Mucosa of stomach (tissue), 1 donor: ENCODE data around the gene USP13.
"Not testable (repeated sequence)": the region's sequence is repeated elsewhere in the genome, so short reads cannot be mapped to it uniquely, and the experiment has no call there.

ENCODE experiments used
- H3K27me3 ChIP-seq: one replicate; pipeline ENCODE4 v1.7.0; 2013; ENCODE audit warnings: mild to moderate bottlenecking, low read length; ENCODE audit not compliant: control insufficient read depth, insufficient read depth
- H3K36me3 ChIP-seq: one replicate; pipeline ENCODE4 v1.7.0; 2013; ENCODE audit warnings: low read length; ENCODE audit not compliant: control insufficient read depth, insufficient read depth
- H3K4me1 ChIP-seq: one replicate; pipeline ENCODE4 v1.7.0; 2013; ENCODE audit warnings: mild to moderate bottlenecking, low read length; ENCODE audit not compliant: control insufficient read depth, insufficient read depth
- H3K4me3 ChIP-seq: one replicate; pipeline ENCODE4 v1.7.0; 2013; ENCODE audit warnings: low read length
- H3K9ac ChIP-seq: one replicate; pipeline ENCODE4 v1.7.0; 2013; ENCODE audit warnings: mild to moderate bottlenecking, low read length, moderate library complexity
- H3K9me3 ChIP-seq: one replicate; pipeline ENCODE4 v1.7.0; 2013; ENCODE audit warnings: mild to moderate bottlenecking, low read length, moderate library complexity; ENCODE audit not compliant: control insufficient read depth
- donor health status: Pancreatic carcinoma.

Gene USP13

GRCh38 chr3:179682426-179683080 lies 29.7 kb downstream of the USP13 start:
- Histone ChIP-seq H3K9me3 (no peaks in the 10 kb centered on the region), H3K4me1 (peaks cover 5% of the 10 kb centered on the region), H3K27me3 (no peaks in the 10 kb centered on the region), H3K4me3 (no peak overlapping the region), H3K9ac (no peak overlapping the region), H3K36me3 (no peaks in the 10 kb centered on the region)

GRCh38 chr3:179683286-179683685 lies 30.4 kb downstream of the USP13 start:
- not testable (repeated sequence) for H3K9ac ChIP-seq, H3K27me3 ChIP-seq, H3K4me1 ChIP-seq, H3K4me3 ChIP-seq, H3K36me3 ChIP-seq, H3K9me3 ChIP-seq

- Histone ChIP-seq H3K9me3 (no peaks in the 10 kb centered on the region), H3K4me1 (no peaks in the 10 kb centered on the region), H3K27me3 (no peaks in the 10 kb centered on the region)
Measured at GRCh38 chr3:179687967-179688535, 35.2 kb downstream of the USP13 start.

GRCh38 chr3:179688850-179689249 lies 36.0 kb downstream of the USP13 start:
- H3K9ac ChIP-seq, result no peak overlapping the region
- H3K36me3 ChIP-seq, result no peaks in the 10 kb centered on the region
- no peak overlapping the region for H3K4me3 ChIP-seq
- no peaks in the 10 kb centered on the region for H3K4me1 ChIP-seq
- no peaks in the 10 kb centered on the region for H3K9me3 ChIP-seq
- H3K27me3 ChIP-seq, result no peaks in the 10 kb centered on the region

More at GRCh38 chr3:179687967-179688535, 35.2 kb downstream of the USP13 start:
- Histone ChIP-seq H3K36me3 (no peaks in the 10 kb centered on the region), H3K4me3 (no peak overlapping the region), H3K9ac (no peak overlapping the region)

GRCh38 chr3:179694731-179695130 lies 41.9 kb downstream of the USP13 start:
- Histone ChIP-seq H3K9me3 (no peaks in the 10 kb centered on the region), H3K36me3 (no peaks in the 10 kb centered on the region), H3K4me3 (no peak overlapping the region), H3K27me3 (no peaks in the 10 kb centered on the region), H3K9ac (no peak overlapping the region), H3K4me1 (no peaks in the 10 kb centered on the region)

GRCh38 chr3:179695672-179696313 lies 43.0 kb downstream of the USP13 start:
- H3K9ac ChIP-seq, result no peak overlapping the region
- no peaks in the 10 kb centered on the region for H3K36me3 ChIP-seq
- no peaks in the 10 kb centered on the region for H3K4me1 ChIP-seq

GRCh38 chr3:179697736-179698332 lies 45.0 kb downstream of the USP13 start:
- H3K4me1 ChIP-seq, result no peaks in the 10 kb centered on the region
- no peaks in the 10 kb centered on the region for H3K9me3 ChIP-seq
- no peaks in the 10 kb centered on the region for H3K36me3 ChIP-seq
- H3K27me3 ChIP-seq, result no peaks in the 10 kb centered on the region
- no peak overlapping the region for H3K9ac ChIP-seq
- H3K4me3 ChIP-seq, result no peak overlapping the region

More at GRCh38 chr3:179695672-179696313, 43.0 kb downstream of the USP13 start:
- Histone ChIP-seq H3K27me3 (no peaks in the 10 kb centered on the region), H3K9me3 (no peaks in the 10 kb centered on the region), H3K4me3 (no peak overlapping the region)

GRCh38 chr3:179700716-179701115 lies 47.9 kb downstream of the USP13 start:
- Histone ChIP-seq H3K27me3 (no peaks in the 10 kb centered on the region), H3K4me1 (no peaks in the 10 kb centered on the region), H3K36me3 (no peaks in the 10 kb centered on the region), H3K9ac (no peak overlapping the region), H3K9me3 (no peaks in the 10 kb centered on the region), H3K4me3 (no peak overlapping the region)

- Histone ChIP-seq H3K4me3 (no peak overlapping the region), H3K9ac (no peak overlapping the region), H3K36me3 (no peaks in the 10 kb centered on the region), H3K4me1 (no peaks in the 10 kb centered on the region), H3K9me3 (no peaks in the 10 kb centered on the region), H3K27me3 (no peaks in the 10 kb centered on the region)
Measured at GRCh38 chr3:179701176-179701827, 48.5 kb downstream of the USP13 start.

GRCh38 chr3:179702271-179702947 lies 49.6 kb downstream of the USP13 start:
- H3K9ac ChIP-seq, result no peak overlapping the region
- H3K27me3 ChIP-seq, result no peaks in the 10 kb centered on the region
- no peaks in the 10 kb centered on the region for H3K36me3 ChIP-seq
- no peak overlapping the region for H3K4me3 ChIP-seq
- no peaks in the 10 kb centered on the region for H3K4me1 ChIP-seq
- H3K9me3 ChIP-seq, result no peaks in the 10 kb centered on the region

- no peak overlapping the region for H3K9ac ChIP-seq
- no peaks in the 10 kb centered on the region for H3K9me3 ChIP-seq
- H3K27me3 ChIP-seq, result no peaks in the 10 kb centered on the region
- no peaks in the 10 kb centered on the region for H3K4me1 ChIP-seq
- H3K4me3 ChIP-seq, result no peak overlapping the region
- no peaks in the 10 kb centered on the region for H3K36me3 ChIP-seq
Measured at GRCh38 chr3:179703816-179704215, 51.0 kb downstream of the USP13 start.
